Neural cell (in vitro differentiated cells): Measurements from ENCODE around the gene RFX7. TPM values are rescaled to one million over a fixed set of nuclear protein-coding genes. Genes with fewer than 3 reads are reported as not detected.

Experiments
- H2AFZ ChIP-seq: fragments of 200-600, 300-800 bp; sonication (generic), shearing (Covaris generic); 2 replicates; pipeline ENCODE4 v1.6.0; 2014; ENCODE audit warnings: low read depth, mild to moderate bottlenecking, antibody characterized with exemption, low read length, moderate library complexity
- H3F3A ChIP-seq: fragments of 200-600 bp; shearing (Covaris generic); 2 replicates; pipeline ENCODE4 v1.6.1; 2016; ENCODE audit warnings: mild to moderate bottlenecking, moderate library complexity, mixed read lengths, antibody characterized with exemption, low read length; ENCODE audit not compliant: insufficient read depth, poor library complexity, severe bottlenecking
- H3K27ac ChIP-seq: fragments of 200-600, 300-800 bp; sonication (generic), shearing (Covaris generic); 2 replicates; pipeline ENCODE4 v1.5.1; 2014; ENCODE audit warnings: mild to moderate bottlenecking, low read length, moderate library complexity
- H3K27me3 ChIP-seq: fragments of 300-800, 200-600 bp; sonication (generic), shearing (Covaris generic); 2 replicates; pipeline ENCODE4 v1.6.0; 2014; ENCODE audit warnings: mild to moderate bottlenecking, low read depth, low read length, moderate library complexity; ENCODE audit not compliant: insufficient read depth
- H3K36me3 ChIP-seq: fragments of 300-800, 200-600 bp; sonication (generic), shearing (Covaris generic); 2 replicates; pipeline ENCODE4 v1.5.1; 2014; ENCODE audit warnings: mild to moderate bottlenecking, antibody characterized with exemption, low read length, moderate library complexity; ENCODE audit not compliant: insufficient read depth
- H3K4me2 ChIP-seq: fragments of 300-800, 200-600 bp; sonication (generic), shearing (Covaris generic); 2 replicates; pipeline ENCODE4 v1.6.0; 2014; ENCODE audit warnings: mild to moderate bottlenecking, low read length
- H3K4me3 ChIP-seq: fragments of 300-800, 200-600 bp; sonication (generic), shearing (Covaris generic); 2 replicates; pipeline ENCODE4 v1.5.1; 2014; ENCODE audit warnings: mild to moderate bottlenecking, low read length, moderate library complexity
- H3K79me2 ChIP-seq: fragments of 200-600 bp; shearing (Covaris generic); replicated peaks from 2 replicates; pipeline ENCODE4 v1.6.0; 2014; ENCODE audit warnings: mild to moderate bottlenecking, low read length, moderate library complexity; ENCODE audit not compliant: insufficient read depth
- H3K9ac ChIP-seq: fragments of 300-800, 200-600 bp; sonication (generic), shearing (Covaris generic); 2 replicates; pipeline ENCODE4 v1.6.1; 2016; ENCODE audit warnings: mild to moderate bottlenecking, low read length, mixed read lengths
- H3K9me2 ChIP-seq: fragments of 200-600 bp; shearing (Covaris generic); 2 replicates; pipeline ENCODE4 v1.6.1; 2016; ENCODE audit warnings: mild to moderate bottlenecking, low read length, mixed read lengths; ENCODE audit not compliant: insufficient read depth
- H3K9me3 ChIP-seq: fragments of 200-600, 300-800 bp; sonication (generic), shearing (Covaris generic); 2 replicates; pipeline ENCODE4 v1.6.1; 2016; ENCODE audit warnings: mild to moderate bottlenecking, mixed run types, low read length, moderate library complexity, mixed read lengths
- H4K20me1 ChIP-seq: fragments of 200-600 bp; shearing (Covaris generic); 2 replicates; pipeline ENCODE4 v1.6.1; 2016; ENCODE audit warnings: mild to moderate bottlenecking, mixed run types; ENCODE audit not compliant: insufficient read depth
- EP300 ChIP-seq: fragments of 450-650 bp; conservative IDR thresholded peaks from 2 replicates; pipeline ENCODE4 v1.6.1; 2014; ENCODE audit warnings: antibody characterized with exemption, mild to moderate bottlenecking, moderate library complexity; ENCODE audit not compliant: poor library complexity, severe bottlenecking
- EZH2 ChIP-seq: fragments of 200-600, 300-800 bp; shearing (Covaris generic), sonication (generic); IDR thresholded peaks from 2 replicates; pipeline ENCODE4 v1.6.1; 2014; ENCODE audit warnings: antibody characterized with exemption, low read length, borderline replicate concordance, mild to moderate bottlenecking; ENCODE audit not compliant: insufficient read depth, poor library complexity, severe bottlenecking
- MXI1 ChIP-seq: fragments of 450-650 bp; conservative IDR thresholded peaks from 2 replicates; pipeline ENCODE4 v1.6.1; 2014; ENCODE audit warnings: antibody characterized with exemption, mild to moderate bottlenecking; ENCODE audit not compliant: poor library complexity, severe bottlenecking
- POLR2AphosphoS5 ChIP-seq: IDR thresholded peaks from 2 replicates; pipeline ENCODE4 v1.6.1; 2012
- RAD21 ChIP-seq: fragments of 450-650 bp; conservative IDR thresholded peaks from 2 replicates; pipeline ENCODE4 v1.6.1; 2014; ENCODE audit warnings: antibody characterized with exemption, mild to moderate bottlenecking, moderate library complexity
- SMC3 ChIP-seq: fragments of 450-650 bp; conservative IDR thresholded peaks from 2 replicates; pipeline ENCODE4 v1.6.1; 2014; ENCODE audit warnings: antibody characterized with exemption, mild to moderate bottlenecking, moderate library complexity; ENCODE audit not compliant: poor library complexity
- TAF1 ChIP-seq: IDR thresholded peaks from 2 replicates; pipeline ENCODE4 v1.6.1; 2012; ENCODE audit warnings: low read depth
- polyA plus RNA-seq: library from polyadenylated mRNA; depleted of rRNA; stranded (reverse); fragments of >200 nt; gene quantifications from 2 replicates; pipeline ENCODE4 v1.2.3, GENCODE V29; 2014
- TF ChIP-seq, protein P1 (sequence below): IDR thresholded peaks from 2 replicates; pipeline ENCODE4 v1.6.1; 2012; ENCODE audit warnings: borderline replicate concordance
- TF ChIP-seq, protein P2 (sequence below): fragments of 450-650 bp; IDR thresholded peaks from 2 replicates; pipeline ENCODE4 v1.5.1; 2014; ENCODE audit warnings: antibody characterized with exemption, mild to moderate bottlenecking, moderate library complexity; ENCODE audit not compliant: poor library complexity, severe bottlenecking

Gene RFX7
- polyA plus RNA-seq, 1 donor from 2014 or later: 12.9 TPM

GRCh38 chr15:56227306-56227705 is 16.4 kb downstream of the RFX7 start:
- no peak overlapping the region for H3K4me3 ChIP-seq
- no peak overlapping the region for H3K9ac ChIP-seq
- no peaks in the 10 kb centered on the region for H3F3A ChIP-seq
- no peaks in the 10 kb centered on the region for H3K9me2 ChIP-seq
- peaks cover 4% of the 10 kb centered on the region for H3K36me3 ChIP-seq
- H3K27me3 ChIP-seq: no peaks in the 10 kb centered on the region
- no peak overlapping the region for H3K4me2 ChIP-seq
- H4K20me1 ChIP-seq: no peaks in the 10 kb centered on the region
- H2AFZ ChIP-seq: no peak overlapping the region
- no peak overlapping the region for H3K27ac ChIP-seq
- H3K79me2 ChIP-seq: peaks cover 70% of the 10 kb centered on the region
- peaks cover 6% of the 10 kb centered on the region for H3K9me3 ChIP-seq
- TF ChIP-seq, protein P1, sequence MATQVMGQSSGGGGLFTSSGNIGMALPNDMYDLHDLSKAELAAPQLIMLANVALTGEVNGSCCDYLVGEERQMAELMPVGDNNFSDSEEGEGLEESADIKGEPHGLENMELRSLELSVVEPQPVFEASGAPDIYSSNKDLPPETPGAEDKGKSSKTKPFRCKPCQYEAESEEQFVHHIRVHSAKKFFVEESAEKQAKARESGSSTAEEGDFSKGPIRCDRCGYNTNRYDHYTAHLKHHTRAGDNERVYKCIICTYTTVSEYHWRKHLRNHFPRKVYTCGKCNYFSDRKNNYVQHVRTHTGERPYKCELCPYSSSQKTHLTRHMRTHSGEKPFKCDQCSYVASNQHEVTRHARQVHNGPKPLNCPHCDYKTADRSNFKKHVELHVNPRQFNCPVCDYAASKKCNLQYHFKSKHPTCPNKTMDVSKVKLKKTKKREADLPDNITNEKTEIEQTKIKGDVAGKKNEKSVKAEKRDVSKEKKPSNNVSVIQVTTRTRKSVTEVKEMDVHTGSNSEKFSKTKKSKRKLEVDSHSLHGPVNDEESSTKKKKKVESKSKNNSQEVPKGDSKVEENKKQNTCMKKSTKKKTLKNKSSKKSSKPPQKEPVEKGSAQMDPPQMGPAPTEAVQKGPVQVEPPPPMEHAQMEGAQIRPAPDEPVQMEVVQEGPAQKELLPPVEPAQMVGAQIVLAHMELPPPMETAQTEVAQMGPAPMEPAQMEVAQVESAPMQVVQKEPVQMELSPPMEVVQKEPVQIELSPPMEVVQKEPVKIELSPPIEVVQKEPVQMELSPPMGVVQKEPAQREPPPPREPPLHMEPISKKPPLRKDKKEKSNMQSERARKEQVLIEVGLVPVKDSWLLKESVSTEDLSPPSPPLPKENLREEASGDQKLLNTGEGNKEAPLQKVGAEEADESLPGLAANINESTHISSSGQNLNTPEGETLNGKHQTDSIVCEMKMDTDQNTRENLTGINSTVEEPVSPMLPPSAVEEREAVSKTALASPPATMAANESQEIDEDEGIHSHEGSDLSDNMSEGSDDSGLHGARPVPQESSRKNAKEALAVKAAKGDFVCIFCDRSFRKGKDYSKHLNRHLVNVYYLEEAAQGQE: no peak
- TF ChIP-seq POLR2AphosphoS5 (no peak), RAD21 (no peak), TAF1 (no peak), MXI1 (no peak), EZH2 (no peak), EP300 (no peak), SMC3 (no peak)
- TF ChIP-seq, protein P2, sequence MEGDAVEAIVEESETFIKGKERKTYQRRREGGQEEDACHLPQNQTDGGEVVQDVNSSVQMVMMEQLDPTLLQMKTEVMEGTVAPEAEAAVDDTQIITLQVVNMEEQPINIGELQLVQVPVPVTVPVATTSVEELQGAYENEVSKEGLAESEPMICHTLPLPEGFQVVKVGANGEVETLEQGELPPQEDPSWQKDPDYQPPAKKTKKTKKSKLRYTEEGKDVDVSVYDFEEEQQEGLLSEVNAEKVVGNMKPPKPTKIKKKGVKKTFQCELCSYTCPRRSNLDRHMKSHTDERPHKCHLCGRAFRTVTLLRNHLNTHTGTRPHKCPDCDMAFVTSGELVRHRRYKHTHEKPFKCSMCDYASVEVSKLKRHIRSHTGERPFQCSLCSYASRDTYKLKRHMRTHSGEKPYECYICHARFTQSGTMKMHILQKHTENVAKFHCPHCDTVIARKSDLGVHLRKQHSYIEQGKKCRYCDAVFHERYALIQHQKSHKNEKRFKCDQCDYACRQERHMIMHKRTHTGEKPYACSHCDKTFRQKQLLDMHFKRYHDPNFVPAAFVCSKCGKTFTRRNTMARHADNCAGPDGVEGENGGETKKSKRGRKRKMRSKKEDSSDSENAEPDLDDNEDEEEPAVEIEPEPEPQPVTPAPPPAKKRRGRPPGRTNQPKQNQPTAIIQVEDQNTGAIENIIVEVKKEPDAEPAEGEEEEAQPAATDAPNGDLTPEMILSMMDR: no peak

DNA sequence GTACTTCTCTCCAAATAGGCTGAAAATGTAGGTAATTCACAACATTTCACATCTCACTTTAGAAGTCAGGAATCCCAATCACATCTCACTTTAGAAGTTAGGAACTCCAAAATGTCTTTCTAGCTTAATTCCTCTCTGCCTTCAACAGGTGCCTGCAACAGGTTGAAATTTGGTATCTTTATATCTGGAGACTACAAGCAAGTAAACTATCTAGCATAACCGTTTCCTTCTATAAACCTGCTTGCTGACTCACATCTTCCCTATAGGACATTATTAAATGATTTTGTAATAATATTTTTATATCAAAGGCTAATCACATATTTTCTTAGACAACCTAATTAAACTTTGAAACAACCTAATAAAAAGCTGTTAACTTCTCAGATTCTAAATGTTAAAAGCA is 18.2 kb downstream of the RFX7 start:
- H3K4me2 ChIP-seq: no peak overlapping the region
- H3F3A ChIP-seq: no peaks in the 10 kb centered on the region
- no peaks in the 10 kb centered on the region for H4K20me1 ChIP-seq
- peaks cover 74% of the 10 kb centered on the region for H3K79me2 ChIP-seq
- H2AFZ ChIP-seq: no peak overlapping the region
- H3K9ac ChIP-seq: no peak overlapping the region
- no peak overlapping the region for H3K27ac ChIP-seq
- H3K4me3 ChIP-seq: no peak overlapping the region
- peaks cover 4% of the 10 kb centered on the region for H3K36me3 ChIP-seq
- TF ChIP-seq, protein P2: no peak
- TF ChIP-seq, protein P1: no peak
- TF ChIP-seq SMC3 (no peak), RAD21 (no peak), TAF1 (no peak), MXI1 (no peak), POLR2AphosphoS5 (no peak), EP300 (no peak), EZH2 (no peak)
- H3K27me3 ChIP-seq: no peaks in the 10 kb centered on the region
- no peaks in the 10 kb centered on the region for H3K9me3 ChIP-seq
- H3K9me2 ChIP-seq: no peaks in the 10 kb centered on the region
